HG02678 (cell line): ENCODE measurements around the gene QKI.
A peak's percentile ranks its signal among the peaks of the same experiment; 100 is the strongest.
"Not testable (repeated sequence)": the region's sequence is repeated elsewhere in the genome, so short reads cannot be mapped to it uniquely, and the experiment has no call there.

ENCODE experiments used
- ATAC-seq: cut with Tn5 transposase; IDR thresholded peaks from one replicate; pipeline ENCODE4 v1.9.1; 2021; ENCODE audit warnings: mild to moderate bottlenecking, moderate library complexity; ENCODE audit not compliant: unreplicated experiment

QKI gene

DNA sequence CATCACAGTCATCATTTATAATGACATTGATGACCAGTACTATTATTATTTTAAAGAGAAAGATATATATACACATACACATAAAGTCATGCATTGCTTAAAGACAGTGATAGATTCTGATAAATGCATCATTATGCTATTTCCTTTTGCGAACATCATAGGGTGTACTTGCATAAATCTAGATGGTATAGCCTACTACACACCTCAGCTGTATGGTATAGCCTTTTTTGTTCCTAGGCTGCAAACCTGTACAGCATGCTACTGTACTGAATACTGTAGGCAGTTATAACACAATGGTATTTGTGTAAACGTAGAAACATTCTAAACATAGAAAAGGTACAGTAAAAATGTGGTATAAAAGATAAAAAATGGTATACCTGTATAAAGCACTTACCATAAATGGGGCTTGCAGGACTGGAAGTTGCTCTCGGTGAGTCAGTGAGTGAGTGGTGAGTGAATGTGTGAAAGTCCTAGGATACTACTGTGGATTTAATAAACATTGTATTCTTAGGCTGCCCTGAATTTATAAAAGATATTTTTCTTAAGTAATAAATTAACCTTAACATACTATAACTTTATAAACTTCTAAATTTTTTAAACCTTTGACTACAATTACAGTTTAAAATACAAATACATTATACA lies 23.9 kb downstream of the QKI start:
- no peak for ATAC-seq

- peak; percentile 53 for ATAC-seq
Measured at GRCh38 chr6:163438940-163439335, 24.4 kb downstream of the QKI start.

GRCh38 chr6:163439390-163439789 lies 24.9 kb downstream of the QKI start:
- not testable (repeated sequence) for ATAC-seq

DNA sequence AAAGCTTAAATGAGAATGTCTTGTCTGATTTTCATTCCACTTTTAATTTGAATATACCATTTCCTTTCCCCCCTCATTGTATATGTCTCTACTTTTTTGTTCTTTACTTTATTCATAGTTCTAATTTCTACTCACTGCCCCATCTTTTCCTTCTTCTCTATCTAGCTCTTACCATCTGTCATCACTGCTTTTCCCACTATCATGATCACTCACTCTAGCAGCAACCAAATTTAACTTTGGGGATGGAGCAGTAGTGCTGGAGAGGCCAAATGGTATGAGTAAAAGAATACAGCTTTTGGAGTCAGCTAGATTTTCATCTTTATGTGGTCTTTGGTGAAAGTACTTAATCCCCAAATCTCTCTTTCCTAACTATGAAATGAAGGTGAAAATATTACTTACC lies 25.5 kb downstream of the QKI start:
- no peak for ATAC-seq

DNA sequence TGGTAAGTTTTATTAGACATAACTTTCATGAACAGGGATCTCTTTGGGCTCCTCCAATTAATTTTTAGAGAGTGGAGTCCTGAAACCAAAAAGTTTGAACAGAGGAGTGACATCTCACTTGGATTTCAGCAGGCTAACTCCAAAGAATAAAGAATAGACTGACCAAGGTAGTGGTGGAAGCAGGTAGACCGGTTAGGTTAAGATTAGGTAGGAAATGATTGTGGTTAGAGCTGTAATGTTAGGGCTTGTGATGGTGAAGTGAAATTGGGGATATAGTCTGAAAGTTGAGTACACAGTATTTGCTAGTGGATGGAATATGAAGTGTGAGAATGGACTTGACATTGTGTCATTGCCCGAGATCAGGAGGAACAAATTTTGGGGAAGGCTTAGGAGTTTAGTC lies 27.8 kb downstream of the QKI start:
- ATAC-seq = no peak

DNA sequence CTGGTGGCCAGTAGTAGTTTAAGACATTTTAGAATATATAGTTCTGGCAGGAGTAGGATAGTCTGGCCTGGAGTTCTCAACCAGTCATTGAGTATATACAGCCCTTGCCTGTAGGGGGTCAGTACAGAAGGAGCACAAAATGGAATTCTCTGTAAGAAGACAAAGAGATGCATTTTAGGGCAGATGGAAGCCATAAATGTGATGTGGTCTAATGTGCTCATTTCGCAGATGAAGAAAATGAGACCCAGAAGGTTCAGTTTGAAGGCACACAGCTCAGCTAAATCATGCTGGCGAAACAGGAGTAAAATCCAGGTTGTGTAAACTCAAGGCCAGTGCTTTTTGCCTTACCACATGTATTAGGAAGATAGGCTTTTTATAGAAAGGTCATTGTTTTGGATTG lies 29.6 kb downstream of the QKI start:
- no peak for ATAC-seq

GRCh38 chr6:163446549-163446948 lies 32.0 kb downstream of the QKI start:
- no peak for ATAC-seq

- ATAC-seq = no peak
Measured at GRCh38 chr6:163449076-163449475, 34.6 kb downstream of the QKI start.

DNA sequence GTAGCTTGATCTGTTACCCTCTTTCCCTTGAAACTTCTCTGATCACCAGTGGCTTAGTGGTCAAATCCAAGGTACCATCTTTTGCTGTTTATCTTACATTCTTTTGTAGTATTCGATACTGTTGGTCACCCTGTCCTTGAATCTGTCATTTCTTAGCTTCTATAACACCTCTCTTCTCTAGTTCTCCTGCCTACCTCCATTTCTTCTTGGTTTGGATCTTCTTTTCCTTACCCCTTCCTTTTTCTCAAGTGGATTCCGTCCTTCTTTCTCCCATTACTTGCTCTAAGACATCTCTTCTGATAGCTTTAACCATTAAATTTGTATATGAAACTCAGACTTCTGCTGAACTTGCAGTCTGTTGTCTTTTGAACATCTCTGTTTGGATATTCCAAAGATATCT lies 39.9 kb downstream of the QKI start:
- no peak for ATAC-seq

DNA sequence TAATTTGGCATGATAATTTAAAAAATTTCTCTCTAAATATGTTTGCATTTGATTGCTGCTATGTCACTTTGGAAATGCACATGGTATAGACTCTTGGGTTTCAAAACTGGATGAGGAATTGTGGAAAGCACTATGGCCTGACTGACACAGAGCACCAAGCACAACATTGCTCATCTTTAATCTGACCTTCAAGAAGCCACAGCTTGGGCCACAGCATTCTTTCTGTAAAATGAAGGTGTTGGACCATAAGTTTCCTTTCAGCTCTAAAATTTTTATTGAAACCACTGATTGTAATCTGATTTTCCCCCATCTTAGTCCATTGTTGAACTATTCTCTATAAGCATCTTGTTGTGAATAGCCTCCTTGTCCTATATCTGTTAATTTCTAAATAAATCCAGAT lies 41.0 kb downstream of the QKI start:
- ATAC-seq = no peak

DNA sequence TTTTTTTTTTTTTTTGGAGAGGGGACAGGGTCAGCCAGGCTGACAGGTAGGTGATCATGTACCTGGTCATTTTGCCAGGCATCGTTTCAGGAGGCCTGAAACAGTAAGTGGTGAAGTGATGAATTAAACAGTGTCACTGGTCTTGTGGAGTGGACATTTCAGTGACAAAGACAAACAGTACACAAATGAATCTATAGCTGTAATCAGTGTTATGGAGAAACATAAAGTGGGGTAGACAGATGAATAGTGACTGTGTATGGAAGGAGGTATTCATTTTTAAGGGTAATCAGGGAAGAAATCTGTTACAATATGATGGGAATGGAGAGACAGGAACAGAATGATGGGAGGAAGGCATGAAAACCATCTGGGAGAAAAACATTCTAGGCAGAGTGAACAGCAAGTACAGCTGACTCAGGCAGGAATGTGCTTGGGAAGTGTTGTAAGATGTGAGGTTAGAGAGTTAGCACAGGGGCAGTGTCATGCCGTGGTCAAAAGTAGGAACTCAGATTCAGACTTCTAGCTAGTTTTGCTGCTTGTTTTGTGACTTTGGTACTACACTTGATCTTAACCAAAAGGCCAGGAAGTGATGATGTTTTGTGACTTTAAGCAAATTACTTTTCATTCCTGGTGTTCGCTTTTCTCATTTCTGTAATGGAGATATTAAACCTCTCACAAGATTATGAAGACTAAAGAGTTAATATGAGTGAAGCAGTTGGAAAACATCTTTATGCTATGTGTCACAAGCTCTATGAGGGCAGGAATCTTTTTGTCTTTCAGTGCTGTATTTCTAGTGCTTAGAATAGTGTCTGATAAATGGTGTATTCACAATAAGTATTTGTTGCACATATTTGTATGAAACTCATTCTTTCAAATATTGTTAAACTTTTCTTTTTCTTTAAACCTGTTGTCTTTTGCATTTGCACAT lies 43.4 kb downstream of the QKI start:
- no peak for ATAC-seq

GRCh38 chr6:163459007-163459406 lies 44.5 kb downstream of the QKI start:
- ATAC-seq = no peak

GRCh38 chr6:163459536-163459935 lies 45.0 kb downstream of the QKI start:
- no peak for ATAC-seq

DNA sequence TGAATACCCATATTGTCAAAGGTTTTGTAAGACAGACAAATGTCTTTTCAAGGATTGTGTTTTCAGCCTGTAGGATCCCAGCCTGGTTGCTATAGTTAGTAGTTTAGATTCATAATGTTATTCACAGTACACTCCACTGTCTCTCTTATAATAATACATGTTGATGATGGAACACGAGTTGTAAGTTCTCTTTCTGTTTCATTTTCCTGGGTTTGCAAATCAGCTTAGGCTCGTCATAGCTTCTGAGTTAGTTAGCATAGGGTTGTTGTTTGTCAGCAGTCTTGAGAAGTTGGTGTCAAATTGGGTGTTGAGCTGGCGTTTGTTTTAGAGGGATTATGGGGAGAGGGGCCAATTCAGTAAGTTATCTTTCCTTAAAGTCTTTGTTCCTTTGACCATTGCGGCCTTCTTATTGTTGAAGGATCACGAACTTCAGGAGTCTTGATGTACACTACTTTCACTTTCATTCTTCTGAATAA lies 45.8 kb downstream of the QKI start:
- ATAC-seq = peak; percentile 89

DNA sequence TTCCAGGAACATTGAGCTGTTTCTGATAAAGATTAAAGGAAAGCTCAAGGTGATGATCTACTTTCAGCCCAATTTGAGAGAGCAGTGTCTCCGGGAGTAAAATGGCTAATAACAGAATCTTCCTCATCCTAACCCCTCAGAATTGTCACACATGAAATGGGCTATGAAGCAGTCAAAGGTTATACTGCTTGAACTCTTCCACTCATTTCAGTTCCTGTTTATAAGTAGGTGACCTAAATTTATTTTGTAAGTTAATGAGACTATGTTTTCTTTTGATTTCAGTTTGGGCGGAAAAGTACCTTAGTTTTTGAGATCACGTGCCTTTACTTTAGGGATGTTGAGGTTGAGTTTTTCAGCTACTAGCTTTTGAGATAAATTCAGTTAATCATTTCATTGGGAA lies 47.2 kb downstream of the QKI start:
- no peak for ATAC-seq

DNA sequence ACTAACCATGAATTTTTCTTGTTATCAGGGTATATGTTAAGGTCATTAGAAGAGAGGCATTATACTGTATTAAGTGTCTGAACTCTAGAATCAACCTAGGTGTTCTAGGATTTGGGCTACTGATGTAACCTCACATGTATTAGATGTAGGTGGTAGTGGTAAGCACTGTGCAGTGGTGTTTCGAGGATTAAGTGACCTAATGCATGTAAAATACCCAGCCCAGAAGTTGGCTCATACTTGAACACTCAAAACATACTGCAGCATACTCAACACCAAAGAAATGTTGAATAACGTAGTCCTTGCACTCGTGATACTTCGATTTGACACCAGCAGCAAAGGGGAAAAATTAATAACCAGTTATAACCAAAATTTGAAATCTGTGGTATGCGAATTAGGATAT lies 48.7 kb downstream of the QKI start:
- no peak for ATAC-seq

DNA sequence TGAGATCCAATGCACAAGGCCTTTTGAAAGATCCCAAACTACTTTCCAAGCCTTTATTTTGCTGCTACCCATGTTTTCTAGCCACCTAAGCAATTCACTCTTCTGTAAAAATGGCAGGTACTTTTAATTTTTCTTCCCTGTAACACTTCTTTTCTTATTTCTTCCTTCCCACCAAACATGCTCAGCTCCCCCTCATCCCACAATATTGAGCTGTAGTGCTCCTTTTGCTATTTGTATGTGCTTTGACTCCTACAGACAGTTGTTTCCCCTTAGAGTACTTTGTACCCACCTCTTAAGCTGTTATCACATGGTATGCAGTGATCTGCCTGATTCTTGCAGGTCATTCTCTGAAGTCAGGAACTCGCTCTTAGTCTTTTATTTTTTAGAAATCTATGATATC lies 49.3 kb downstream of the QKI start:
- ATAC-seq = no peak

DNA sequence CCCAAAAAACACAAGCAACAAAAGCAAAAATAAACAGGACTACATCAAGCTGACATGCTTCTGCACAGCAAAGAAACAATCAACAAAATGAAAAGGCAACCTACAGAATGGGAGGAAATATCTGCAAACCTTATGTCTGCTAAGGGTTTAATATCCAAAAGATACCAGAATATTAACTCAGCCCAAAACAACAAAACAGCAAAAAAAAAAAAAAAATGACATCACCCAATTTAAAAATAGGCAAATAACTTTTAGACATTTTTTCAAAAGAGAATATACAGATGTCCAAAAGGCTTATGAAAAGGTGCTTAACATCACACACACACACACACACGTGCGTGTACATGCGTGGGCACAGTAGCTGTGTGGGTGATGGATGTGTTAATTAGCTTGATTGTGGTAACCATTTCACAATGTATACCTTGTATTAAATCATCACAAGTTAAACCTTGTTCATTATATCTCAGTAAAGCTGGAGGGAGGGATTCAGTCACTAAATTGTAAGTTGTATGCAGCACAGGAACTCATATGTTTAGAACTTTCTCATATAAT lies 52.4 kb downstream of the QKI start:
- no peak for ATAC-seq

- ATAC-seq = no peak
Measured at GRCh38 chr6:163468738-163469137, 54.2 kb downstream of the QKI start.

DNA sequence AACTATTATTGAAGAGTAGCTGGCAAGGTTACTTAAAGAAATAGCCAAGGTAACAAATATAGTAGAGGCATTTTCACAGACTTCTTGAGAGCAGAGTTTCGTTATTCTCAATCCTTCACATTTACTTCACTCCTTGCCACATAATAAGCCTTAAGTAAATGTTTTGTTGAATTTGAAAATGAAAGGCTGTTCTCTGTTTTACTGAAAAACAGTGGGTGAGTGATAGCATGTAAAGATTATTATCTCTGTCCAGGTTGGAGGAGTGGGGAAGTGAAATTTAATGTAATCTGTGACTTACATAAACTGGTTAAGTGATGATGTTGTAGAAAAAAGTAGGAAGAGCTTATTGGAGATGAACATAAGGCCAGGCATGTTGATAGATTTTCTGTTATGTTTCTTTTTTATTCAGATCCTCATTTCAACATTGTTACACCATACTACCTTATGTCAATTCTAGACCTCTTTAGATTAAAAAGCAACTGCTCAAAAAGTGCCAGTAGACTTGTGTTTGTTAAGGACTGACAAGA lies 55.0 kb downstream of the QKI start:
- no peak for ATAC-seq

- no peak for ATAC-seq
Measured at GRCh38 chr6:163470611-163471010, 56.1 kb downstream of the QKI start.

DNA sequence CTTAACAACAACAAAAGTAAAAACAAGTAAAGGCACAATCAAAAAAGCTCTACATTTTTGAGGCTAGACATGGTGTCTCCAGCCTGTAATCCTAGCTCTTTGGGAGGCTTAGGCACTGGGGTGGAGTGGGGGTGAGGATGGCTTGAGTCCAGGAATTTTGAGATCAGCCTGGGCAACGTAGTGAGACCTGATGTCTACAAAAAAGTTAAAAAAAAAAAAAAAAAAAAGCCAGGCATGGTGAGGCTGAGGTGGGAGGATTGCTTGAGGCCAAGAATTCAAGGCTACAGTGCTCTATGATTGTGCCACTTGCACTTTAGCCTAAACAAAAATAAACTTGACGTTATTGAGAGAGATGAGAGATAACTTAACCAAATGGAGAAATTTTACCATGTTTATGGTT lies 60.1 kb downstream of the QKI start:
- no peak for ATAC-seq
